Stimulated activated CD4-positive, alpha-beta T cell treated with anti-CD3 and anti-CD28 coated beads, Interleukin-4, amount 100 ng/mL, for 4 hours (primary cell): ENCODE results near the gene PARK7.

Experiments used
- DNase-seq, 2 experiments: peaks; one replicate each; pipeline ENCODE4 v3.0.0-alpha.2; 2020

The PARK7 gene

DNA sequence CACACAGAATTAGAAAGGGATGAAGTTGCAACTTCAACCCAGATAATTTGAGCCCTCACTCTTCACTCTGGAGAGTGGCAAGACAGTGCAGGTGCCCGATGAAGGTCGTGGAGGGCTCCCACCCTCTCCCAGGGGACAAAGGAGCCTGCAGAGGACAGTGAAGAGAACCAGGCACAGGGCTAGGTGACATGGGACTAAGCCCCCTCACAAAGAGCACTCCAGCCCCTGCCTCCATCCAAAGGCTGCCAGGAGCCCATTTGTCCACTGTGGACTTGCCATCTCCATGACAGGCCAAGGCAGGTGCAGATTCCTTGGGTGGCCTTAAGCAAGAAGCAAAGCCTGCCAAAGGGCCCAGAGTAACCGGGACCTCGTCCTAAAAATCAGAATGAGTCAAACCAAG, 49.5 kb downstream of the PARK7 start:
- DNase-seq: no peak

DNA sequence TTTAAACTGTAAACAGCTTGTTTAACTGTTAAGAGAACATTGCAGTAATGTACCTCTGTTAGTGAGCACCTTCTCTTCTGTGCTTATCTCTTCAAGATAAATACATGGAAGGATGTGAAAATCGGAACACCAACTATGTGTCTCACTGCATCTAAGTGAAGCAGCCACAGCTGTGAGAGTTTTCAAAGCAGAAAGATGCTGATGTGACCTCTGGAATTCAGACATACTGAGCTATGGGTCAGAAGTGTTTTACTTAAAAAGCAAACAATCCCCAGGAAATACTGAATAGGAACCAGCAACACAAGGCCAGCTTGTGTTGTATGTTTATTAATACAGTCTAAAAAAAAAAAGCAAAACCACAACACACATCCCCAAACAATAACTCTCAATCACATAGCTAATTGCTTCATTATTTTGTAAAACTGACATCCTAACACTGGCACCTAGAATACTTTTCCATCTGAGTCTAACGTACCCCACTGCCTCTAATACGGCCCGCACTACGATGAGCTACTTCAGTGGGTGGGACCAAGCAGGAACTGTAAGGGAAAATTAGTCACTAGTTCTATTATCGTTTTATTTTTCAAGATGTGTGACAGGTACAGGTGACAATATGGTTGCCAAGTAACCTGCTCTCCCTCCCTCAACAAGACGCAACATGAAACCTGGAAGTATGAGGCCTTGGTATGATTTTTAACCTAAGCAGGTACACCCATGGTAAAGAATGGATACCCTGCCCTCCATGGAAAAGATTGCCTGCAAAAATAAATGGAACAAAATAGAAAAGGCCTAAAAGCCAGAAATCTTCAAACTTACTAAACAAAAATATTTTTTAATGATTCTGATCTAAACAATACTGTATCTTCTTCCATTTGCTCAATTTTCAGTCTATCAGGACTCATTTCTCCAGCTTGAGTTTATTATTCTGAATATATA, 50.7 kb downstream of the PARK7 start:
- no peak for DNase-seq

DNA sequence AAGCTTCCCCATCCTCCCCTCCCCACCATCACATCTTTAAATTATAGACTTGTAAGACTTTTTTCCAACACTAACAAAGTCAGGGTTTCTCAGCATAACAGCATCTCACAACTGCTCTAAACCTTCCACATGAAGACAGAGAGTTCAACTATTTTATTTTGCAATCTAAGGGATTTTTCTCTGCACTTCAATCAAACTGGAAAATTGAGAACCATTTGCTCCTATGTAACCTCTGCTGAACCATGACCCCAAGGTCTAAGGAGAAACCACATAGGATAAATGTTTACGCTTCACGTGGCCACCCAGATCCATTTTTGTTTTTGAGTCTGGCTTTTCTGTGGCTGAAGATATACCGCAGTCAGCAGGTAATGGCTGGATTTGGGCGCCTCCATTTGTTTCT, 51.4 kb downstream of the PARK7 start:
- DNase-seq: no peak

DNA sequence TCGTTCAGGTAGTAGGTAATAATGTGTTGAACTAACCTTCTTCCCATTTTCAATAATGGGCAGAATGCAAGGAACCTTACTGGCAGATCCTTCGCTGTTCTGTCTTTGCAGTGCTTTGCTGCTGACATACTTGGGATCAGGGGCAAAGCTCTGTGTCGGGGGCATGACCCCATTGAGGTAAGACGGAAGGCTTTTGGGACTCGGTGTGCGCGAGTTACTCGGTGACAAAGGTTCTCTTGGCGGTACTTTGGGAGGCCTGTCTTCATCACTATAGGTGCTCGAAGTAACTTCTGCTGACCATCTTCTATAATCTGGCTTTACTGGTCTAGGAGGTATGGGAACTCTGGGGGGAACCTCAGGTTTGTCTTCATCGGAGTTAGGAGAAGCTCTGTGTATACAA, 51.9 kb downstream of the PARK7 start:
- DNase-seq: no peak

DNA sequence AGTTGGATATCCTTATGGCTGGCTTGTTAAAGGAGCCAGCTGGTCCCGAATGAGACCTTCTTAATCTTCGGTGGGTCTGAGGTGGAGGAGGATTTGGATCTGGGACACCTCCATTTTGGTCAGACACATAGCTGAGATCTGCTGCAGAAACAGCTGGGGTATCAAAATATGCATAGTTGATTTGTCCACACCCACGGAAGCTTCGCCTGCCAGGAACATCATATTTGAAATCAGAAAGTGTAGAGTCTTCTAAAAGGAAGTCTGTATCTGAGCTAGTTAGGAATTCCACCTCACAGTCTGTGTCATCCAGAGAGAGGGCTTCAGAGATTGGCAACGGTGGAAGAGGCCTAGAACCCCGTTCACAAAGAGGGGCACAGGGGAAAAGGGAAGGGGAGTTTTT, 52.3 kb downstream of the PARK7 start:
- DNase-seq: no peak

DNA sequence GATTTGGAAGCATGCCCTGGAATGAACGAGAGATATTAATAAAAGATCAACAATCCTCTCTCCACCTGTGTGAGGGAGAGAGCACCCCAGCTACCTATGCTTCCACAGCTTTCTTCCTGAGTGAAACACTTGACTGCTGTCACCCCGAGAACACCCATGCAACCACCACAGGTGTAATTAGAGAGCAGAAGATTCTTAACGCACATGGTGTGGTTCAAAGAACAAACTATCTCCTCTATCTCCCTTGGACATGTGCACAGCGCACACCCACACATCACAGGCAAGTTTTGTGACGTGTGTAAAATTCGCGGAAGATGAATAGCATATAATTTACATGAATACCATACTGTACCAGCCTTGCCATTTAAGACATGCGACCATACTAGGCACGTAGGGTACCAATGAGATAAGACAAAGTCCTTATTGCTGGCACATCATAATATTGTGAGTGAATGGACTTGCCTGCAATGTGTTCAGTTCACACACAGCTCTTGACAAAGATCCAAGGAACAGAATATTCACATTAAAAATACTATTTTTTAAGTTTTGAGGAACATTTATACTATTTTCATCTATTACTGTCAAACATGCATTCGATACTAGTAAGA, 53.0 kb downstream of the PARK7 start:
- no peak for DNase-seq

DNA sequence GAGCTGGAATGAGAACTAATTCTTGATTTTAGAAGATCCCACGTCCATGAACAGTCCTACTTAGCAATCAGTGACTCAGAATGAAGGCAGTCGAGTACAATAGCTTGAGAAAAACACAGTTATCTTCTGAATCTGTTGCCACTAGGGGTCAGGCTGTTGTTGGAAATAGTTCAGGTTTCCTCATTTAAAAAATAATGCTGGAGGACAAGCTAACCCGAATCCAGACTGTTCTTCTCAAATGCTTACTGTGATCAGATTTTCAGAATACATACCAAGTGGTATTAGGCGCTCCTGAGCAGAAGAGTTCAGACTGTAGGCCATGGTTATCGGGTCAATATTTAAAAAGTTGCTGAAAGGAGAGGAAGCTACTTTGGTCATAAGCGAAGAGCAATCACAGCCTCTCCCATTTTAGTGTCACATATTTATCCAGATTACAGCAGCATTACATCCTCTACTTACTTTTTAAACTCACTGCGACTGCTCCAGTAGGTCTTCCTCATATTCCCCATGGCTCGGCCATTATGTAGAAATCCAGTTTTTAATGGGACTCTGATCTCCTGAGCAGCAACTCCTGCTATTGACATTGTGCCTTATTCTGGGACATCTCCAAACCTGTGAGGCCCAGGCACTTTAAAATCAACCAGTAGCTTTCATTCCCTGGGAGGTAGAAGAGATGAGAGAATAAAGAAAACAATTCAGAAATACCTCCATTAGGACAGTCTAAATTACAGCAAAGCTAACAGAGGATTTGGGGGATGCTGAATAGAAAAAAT, 53.7 kb downstream of the PARK7 start:
- DNase-seq: no peak

DNA sequence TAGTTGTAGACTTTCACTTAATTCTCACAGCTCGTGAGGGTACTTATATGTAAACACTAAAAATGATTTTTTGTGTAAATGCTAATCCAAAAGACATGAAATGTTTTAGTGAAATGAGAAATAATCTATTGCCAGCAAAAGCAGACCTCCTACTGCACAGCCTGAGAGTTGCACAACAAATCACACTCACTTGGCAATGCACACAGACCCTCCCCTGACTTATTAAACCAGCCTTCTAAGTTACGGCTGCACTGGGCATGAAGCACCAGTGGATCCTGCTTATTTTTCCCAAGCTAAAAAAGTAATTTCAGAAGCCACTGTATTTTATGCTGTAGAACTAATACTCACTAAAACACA, 54.3 kb downstream of the PARK7 start:
- no peak for DNase-seq

DNA sequence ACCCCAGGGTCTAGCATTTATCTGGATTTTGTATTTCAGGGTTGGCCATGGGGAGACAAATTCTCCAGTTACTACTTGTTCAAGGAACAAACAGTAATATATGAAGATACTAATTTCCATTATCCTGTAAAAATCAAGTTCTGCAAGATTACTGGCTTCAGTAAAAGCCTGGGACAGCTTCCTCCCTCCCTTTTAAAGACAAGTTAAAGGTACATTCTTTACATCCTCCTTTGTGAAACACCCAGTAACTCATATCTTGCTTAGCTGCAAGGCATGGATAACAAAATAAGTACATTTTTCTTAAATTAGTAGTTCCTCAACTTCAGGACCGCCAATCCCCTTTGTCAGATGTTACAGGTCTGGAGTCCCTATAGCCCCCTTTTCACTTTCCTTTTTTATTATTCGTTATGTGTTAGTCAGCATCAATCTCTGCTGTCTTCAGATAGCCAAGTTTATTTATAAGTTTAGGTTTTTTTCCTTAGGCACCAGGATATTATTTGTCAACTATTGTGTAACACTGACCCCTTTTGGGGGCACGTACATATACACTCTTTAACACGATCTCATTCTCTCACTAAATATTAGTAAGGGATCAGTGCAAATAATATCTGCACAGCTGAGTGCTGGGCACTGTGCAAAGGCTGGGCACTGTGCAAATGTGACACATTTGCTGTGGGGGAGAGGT, 54.8 kb downstream of the PARK7 start:
- DNase-seq: no peak

DNA sequence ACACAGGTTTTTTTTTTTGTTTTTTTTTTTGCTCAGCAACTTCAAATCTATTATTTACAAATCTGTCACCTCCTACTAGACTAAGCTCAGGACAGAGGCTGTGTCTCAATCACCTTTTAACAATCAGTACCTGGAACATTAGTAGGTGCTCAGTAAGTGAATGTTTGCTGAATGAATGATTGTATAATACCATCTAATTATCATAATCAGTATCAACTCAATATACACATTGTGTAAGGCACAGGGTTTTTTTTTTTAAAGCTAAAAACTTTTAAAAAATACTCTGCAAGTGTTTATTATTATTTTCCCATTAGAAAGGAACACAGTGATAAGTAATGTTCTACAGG, 55.4 kb downstream of the PARK7 start:
- DNase-seq: no peak

DNA sequence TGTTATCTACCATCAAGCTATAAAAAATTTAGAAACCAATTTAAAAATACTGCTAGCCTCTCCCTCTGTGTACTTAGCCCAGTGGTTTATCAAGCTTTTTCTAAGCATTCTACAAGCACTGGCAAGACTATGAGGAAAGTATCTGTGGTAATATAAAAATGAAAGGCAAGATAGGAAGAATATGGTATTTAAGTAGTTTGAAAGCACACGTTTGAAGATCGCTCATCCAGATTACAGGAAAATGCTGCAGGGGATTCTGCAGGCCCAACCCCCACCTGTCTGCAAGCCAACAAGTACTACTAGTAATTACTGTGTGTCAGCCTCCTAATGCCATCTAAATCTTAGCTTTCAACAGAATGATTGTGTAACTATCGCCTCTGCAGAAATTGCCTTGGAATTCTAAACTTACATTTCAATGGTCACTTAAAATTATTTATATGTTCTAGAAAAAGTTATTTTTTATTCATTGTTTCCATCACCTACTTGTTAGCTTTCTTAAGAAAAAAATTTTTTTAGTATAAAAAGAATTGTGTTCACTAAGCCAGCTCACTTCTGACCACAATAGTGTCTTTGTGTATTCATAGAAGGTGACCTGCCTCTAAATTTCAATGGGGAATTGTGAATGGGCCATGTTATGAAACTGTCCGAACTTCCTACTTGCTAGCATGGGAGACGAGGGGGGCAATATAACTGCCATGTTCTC, 56.1 kb downstream of the PARK7 start:
- DNase-seq: no peak

DNA sequence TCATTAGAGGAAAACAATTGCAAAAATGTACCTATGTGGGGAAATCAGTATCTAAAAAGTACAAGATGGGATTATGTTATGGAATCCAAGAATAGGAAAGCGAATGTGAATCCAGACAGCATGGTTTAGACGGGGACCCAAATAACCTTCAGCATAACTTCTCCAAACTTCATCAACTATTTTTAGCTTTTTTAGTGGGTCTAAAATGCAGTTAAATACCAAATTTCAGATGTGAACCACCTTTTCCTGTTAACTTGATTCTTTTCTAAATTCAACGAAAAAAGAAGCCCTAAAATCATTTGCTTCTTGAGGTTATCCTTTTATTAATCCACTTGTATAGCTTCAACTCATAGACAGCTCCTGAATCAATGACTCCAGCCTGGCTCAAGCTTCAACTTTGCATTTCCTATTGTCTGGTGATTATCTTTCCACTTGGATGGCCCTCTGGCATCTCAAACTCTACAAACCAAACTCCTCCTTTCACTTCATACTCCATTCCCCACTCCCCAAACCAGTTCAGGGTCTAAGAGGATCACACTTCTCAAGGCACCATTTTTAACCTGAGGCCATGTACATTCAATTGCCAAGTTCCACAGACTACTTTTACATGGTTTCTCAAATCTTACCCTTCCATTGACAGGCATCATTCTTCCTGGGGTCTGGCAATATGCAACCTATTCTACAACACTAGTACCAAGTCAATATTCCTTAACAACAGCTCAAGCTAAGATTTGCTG, 57.1 kb downstream of the PARK7 start:
- DNase-seq: no peak

DNA sequence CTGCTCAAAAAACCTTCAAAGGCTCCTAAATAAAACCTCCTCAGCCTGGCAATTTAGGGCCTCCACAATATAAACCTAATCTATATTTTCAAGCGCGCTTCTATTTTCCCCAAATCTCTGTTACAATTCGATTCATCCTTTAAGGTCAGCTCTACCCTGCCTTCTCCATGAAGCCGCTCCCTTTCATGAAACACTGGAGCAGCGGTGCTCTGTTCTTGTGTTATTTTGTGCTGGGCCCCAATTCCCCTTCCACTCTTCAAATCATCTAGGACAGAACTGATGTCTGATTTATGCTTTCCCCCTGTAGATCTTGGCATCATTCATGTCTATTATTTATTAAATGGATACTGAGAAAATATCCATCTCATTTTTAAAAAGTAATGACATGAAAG, 57.7 kb downstream of the PARK7 start:
- DNase-seq: no peak

DNA sequence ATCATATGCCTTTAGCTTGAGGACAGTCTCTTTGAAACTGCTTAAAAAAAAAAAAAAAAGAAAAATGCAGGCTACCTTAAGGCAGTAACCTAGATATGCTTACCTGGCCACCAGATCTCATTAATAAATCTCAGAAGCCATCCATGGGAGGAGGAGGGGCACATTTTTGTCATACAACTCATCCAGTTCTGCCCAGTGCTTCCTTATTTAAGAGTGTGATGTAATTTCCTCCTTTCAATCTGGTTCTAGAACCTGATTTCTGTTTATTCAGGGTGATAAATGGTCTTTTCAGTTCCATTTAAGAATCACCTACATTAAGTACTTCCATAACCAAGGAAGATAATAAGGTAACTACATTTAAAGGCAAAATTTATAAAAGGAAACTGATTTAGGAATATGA, 58.5 kb downstream of the PARK7 start:
- no peak for DNase-seq

DNA sequence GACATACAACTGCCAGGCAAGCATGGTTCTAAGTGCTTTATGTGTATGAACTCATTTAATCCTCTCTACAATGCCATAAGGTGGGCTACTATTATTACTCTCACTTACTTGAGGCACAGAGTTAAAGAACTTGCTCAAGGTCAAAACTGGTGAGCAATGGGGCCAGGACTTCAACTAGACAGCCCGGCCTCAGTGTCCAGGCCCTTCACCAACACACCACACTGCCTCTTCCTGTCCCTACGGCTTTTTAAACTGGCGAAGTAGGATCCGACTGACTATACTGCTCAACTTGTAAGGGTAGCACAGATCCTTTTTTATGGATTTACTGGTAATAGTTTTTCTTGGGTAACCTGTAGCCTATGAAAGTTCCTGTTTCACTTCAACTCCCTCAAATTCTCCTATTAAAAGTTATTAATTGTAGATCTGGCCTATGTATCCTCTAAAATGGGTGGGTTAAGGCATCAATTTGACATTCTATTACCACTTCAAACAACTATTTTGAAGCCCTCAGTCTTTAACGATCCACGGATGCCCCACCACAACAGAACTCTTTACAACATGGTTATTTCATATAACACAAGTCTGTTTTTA, 60.3 kb downstream of the PARK7 start:
- no peak for DNase-seq

DNA sequence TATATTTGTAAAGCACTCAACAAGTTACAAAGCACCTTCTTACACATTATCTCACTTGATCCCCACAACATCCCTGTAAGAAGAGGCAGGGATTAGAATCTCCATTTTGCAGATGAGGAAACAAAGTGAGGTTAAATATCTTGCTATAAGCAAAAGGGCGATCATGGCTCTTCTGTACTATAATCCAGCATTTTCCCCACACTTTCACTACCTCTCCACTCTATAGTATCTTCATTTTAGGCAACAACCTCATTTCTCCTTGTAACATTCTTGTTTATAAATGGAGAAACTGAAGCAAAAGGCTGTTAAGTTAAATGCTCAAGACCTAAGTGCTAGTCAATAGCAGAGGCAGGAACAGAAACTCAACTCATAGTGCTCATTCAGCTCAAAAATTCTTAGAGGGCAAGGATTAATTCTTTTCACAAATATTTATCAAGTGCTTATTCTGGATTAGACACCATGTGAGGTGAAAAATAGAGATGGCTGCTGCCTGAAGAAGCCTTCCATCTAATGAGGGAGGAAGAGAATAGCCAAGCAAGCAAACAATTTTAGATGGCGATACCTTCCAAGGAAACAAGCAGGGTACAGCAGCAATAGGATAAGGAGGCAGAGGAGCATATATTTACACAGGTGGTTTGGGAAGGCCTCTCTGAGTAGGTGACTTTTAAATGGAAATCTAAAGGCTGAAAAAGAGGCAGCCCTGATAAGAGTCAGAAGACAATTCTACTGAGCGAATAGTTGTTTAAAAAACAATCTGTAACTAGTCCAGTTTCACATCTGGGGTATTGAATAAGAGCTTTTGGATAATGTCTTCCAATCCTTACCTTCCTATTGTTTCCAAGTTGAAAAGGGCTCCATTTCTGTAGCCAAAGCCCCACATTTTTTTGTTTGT, 61.1 kb downstream of the PARK7 start:
- DNase-seq: no peak

DNA sequence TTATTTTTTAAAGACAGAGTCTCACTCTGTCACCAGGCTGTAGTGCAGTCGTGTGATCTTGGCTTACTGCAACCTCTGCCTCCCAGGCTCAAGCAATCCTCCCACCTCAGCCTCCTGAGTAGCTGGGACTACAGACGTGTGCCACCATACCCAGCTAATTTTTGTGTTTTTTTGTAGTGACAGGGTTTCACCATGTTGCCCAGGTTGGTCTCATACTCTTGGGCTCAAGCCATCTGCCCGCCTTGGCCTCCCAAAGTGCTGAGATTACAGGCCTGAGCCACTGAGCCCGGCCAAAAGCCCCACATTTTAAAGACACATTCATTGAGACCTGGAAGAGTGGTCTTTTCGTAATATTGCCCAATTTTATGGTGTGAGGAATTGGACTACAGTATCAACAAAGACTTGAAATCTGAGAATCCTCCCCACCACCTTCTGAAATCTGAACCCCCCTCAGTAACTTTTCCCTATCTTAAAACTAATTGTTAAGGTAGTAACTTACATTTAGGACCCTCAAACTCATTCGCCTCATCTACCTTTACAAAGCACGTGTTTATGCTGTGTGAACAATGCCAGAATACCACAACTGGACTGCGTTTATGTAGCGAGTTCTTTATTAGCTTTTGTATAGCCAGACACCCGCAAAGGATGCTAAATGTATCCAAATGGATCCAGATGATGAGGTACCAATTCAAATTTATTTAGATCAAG, 61.9 kb downstream of the PARK7 start:
- no peak for DNase-seq

DNA sequence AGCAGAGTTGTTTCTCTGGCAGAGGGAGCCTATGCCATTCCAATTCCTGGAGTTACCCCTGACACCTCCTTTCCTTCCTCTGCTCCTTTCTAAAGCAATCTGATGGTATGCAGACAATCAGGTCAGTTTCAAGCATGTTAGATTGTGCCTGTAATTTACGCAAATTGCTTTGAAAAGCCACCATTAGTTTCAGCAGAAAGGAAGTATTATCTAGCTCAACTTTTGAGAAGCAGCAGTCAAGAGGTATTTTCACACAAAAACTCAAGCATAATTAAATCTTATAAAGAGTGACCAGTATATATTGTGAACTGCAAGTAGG, 62.4 kb downstream of the PARK7 start:
- DNase-seq: no peak

DNA sequence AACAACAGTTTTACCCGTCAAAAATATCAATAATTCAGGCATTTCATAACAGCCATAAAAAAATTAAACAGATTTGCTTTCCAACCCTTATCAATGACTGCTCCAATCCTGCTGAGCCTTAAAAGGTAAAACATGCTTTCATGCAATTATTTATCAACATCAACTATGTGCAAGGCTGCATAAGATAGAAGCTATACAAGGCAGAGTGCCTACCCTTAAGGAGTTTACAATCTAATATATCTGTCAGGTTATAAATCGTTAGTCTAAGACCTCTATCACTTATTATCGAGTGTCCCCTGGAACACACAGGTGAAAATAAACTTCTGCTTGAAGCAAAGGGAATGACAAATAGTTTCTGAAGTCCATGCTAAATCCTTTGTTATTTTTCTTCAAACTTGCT, 62.8 kb downstream of the PARK7 start:
- no peak for DNase-seq

DNA sequence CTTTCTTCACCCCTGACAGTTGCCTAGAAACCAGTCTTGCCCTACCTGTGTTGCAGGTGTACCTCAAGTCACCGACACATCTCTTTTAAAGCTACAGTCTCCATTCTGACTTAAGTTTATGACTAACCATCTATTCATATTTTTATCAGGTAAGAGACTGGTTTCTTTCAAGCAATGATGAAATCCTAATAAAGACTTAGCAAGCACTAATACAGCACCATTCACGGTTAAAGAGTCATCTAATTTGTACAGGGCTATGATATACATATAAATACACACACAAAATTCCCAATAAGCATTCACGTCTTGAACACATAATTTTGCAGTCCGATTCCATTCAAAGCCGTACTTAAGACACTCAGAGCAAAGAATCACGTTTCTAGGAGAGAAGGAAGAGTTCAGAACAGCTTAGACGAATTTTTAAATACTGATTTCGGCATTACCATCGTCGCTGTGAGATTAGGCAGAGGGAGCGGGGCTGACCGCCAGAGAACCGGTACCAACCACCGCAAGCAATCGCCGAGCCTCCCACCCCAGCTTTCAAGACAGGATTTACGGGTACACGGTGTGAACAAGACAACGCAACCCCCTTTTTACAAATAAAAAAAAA, 63.7 kb downstream of the PARK7 start:
- no peak for DNase-seq
